Stimulated activated naive B cell treated with anti-CD40 and anti-IgM and Interleukin-4, amounts not matched to agents 10 μg/mL and 1 μg/mL and 100 μg/mL, for 72 hours (primary cell): Measurements from ENCODE around the gene RWDD2A.

Experiments used
- ATAC-seq, 2 donors: fragments of 150-1000 bp; cut with Tn5 transposase; replicated peaks; 2 replicates each; pipeline ENCODE4 v1.10.0; 2021; ENCODE audit warnings: moderate library complexity in 1 of 2
- DNase-seq: peaks from one replicate; pipeline ENCODE4 v3.0.0; 2021
- H3K27ac Mint-ChIP-seq: one replicate; pipeline ENCODE4 v1.8.0; 2022; ENCODE audit warnings: mild to moderate bottlenecking, mixed read lengths
- H3K27me3 Mint-ChIP-seq, 2 donors: one replicate each; pipeline ENCODE4 v1.8.0; 2022; ENCODE audit warnings: mixed read lengths in 2 of 2
- H3K36me3 Mint-ChIP-seq, 2 donors: one replicate each; pipeline ENCODE4 v1.8.0; 2022; ENCODE audit warnings: mixed read lengths in 2 of 2, mild to moderate bottlenecking in 1 of 2
- H3K4me1 Mint-ChIP-seq, 2 donors: one replicate each; pipeline ENCODE4 v1.8.0; 2022; ENCODE audit warnings: mixed read lengths in 2 of 2, mild to moderate bottlenecking in 1 of 2
- H3K4me3 Mint-ChIP-seq, 2 donors: one replicate each; pipeline ENCODE4 v1.8.0; 2022; ENCODE audit warnings: mild to moderate bottlenecking in 2 of 2, mixed read lengths in 2 of 2, moderate library complexity in 1 of 2
- H3K9me3 Mint-ChIP-seq, 2 donors: one replicate each; pipeline ENCODE4 v1.8.0; 2022; ENCODE audit warnings: mixed read lengths in 2 of 2, mild to moderate bottlenecking in 1 of 2

RWDD2A gene

DNA sequence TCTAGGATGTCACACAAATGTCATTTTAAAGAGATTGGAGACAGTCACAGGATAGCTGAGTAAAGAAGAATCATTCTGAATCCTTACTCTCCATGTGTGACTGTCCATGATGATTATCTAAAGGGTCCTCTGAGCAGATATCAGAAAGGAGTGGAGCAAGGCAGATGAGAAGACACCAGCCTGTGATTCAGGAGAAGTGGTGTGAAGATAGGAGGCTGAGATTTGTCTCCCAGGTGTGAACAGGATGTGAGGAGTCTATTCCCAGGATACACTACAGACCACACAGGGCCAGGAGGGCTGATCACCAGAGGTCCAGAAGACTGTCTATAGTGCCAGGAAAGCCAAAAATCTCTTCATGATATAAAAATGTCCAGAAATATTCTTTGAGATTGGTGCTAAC, 27.0 kb downstream of the RWDD2A start:
- DNase-seq (no peak), ATAC-seq (no peak)
- Mint-ChIP-seq H3K27me3 (peaks cover 7 to 14% of the 10 kb centered on the region in 2 donors), H3K4me1 (no peaks in the 10 kb centered on the region), H3K36me3 (no peaks in the 10 kb centered on the region), H3K4me3 (no peak overlapping the region), H3K9me3 (no peaks in the 10 kb centered on the region), H3K27ac (no peak overlapping the region)

GRCh38 chr6:83221276-83221675, 28.1 kb downstream of the RWDD2A start:
- Mint-ChIP-seq H3K4me1 (no peaks in the 10 kb centered on the region), H3K4me3 (no peak overlapping the region), H3K27me3 (peaks cover 7 to 14% of the 10 kb centered on the region in 2 donors), H3K27ac (no peak overlapping the region), H3K9me3 (no peaks in the 10 kb centered on the region), H3K36me3 (no peaks in the 10 kb centered on the region)
- ATAC-seq, result no peak
- no peak for DNase-seq

GRCh38 chr6:83221889-83222479, 28.8 kb downstream of the RWDD2A start:
- Mint-ChIP-seq H3K4me3 (no peak overlapping the region), H3K27me3 (peaks cover 7 to 14% of the 10 kb centered on the region in 2 donors), H3K36me3 (no peaks in the 10 kb centered on the region), H3K27ac (no peak overlapping the region), H3K9me3 (no peaks in the 10 kb centered on the region), H3K4me1 (no peaks in the 10 kb centered on the region)
- DNase-seq (no peak), ATAC-seq (peak in 1 of 2 donors; percentile 36)

DNA sequence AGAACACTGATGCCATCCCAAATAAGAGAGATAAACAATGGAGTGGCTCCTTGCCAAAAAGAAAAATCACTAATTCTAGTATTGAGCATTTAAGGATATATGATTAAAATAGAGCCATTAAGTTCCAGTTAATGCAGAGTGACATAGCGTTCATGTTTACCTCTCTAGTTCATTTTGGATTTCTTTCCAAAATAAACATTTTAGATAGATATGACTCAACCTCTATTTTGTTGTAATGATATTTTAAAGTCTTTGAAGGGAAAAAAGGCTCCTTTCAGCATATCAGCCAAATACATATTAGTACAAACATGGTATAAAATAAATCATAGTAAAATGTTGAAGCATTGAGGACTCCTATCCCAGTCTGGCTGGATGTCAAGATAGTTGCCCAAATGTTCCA, 33.4 kb downstream of the RWDD2A start:
- Mint-ChIP-seq H3K4me3 (no peak overlapping the region), H3K27ac (no peak overlapping the region), H3K27me3 (peaks cover 3 to 5% of the 10 kb centered on the region in 2 donors), H3K9me3 (no peaks in the 10 kb centered on the region), H3K36me3 (no peaks in the 10 kb centered on the region), H3K4me1 (no peaks in the 10 kb centered on the region)
- ATAC-seq (no peak), DNase-seq (no peak)

- Mint-ChIP-seq H3K27ac (no peak overlapping the region), H3K4me1 (no peaks in the 10 kb centered on the region), H3K36me3 (no peaks in the 10 kb centered on the region), H3K4me3 (no peak overlapping the region), H3K27me3 (peaks cover 10 to 17% of the 10 kb centered on the region in 2 donors), H3K9me3 (no peaks in the 10 kb centered on the region)
- ATAC-seq (no peak), DNase-seq (no peak)
Measured at GRCh38 chr6:83231146-83231545, 38.0 kb downstream of the RWDD2A start.

DNA sequence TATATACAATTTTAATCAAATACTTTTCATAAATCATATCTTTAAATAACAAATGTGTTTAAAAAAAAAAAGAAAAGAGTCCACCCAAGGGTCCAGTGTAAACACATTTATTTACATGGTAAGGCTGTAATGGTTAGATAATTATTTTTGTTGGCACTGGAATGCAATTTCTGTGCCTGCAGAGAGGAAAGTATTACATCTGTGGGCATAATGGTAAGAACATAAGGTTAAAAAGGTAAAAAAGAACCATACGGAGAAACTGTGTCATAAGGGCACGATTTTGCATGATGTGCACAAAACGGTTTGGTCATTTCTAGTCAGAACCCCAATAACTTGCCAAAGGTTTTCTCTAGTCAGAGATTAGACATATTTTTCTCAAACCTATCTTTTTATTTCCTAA, 54.3 kb downstream of the RWDD2A start:
- DNase-seq (no peak), ATAC-seq (no peak)
- H3K9me3 Mint-ChIP-seq, result no peaks in the 10 kb centered on the region
- H3K36me3 Mint-ChIP-seq, result no peaks in the 10 kb centered on the region
- H3K27ac Mint-ChIP-seq, result no peak overlapping the region
- H3K27me3 Mint-ChIP-seq, result peaks cover 10 to 17% of the 10 kb centered on the region in 2 donors
- no peak overlapping the region for H3K4me3 Mint-ChIP-seq
- no peaks in the 10 kb centered on the region for H3K4me1 Mint-ChIP-seq
